IPS-11a (cell line): ENCODE measurements around the gene UBE2F.
"Not testable (repeated sequence)": the region's sequence is repeated elsewhere in the genome, so short reads cannot be mapped to it uniquely, and the experiment has no call there.

Experiments used
- H3K4me3 ChIP-seq: one replicate; pipeline ENCODE4 v1.5.1; 2013; ENCODE audit warnings: low read depth, low read length, control low read depth

UBE2F gene

DNA sequence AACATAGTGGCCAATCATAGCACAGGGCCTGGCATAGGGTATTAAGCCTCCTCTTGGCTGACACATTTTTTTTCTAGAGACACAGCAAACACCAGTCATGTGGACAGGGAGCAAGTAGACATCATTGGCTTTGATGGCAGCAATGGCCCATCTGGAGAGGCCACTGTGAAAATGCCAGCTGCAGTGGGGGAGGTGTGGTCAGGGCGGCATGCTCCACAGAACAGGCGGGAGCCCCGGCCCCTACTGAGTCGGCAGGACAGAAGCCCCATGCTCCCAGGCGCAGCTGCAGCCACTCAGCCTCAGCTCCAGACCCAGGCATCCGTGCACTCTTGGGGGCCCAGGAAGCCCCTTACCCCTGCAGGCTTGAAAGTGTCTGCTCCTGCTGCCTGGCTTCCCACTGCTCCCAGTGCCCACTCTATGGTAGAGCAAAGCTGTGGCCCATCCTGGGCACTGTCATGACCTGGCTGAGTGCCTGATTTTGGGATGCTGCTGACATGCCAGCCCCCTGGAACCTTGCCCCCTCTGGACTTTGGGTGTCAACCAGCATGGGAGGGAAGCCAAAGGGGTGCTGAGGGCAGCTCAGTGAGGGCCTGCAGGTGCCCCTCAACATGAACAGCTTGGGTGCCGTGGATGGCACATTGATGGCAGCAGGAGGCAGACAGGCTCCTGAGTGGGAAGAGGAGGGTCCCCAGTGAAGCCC is 23.3 kb upstream of the UBE2F start:
- H3K4me3 ChIP-seq: no peak overlapping the region

DNA sequence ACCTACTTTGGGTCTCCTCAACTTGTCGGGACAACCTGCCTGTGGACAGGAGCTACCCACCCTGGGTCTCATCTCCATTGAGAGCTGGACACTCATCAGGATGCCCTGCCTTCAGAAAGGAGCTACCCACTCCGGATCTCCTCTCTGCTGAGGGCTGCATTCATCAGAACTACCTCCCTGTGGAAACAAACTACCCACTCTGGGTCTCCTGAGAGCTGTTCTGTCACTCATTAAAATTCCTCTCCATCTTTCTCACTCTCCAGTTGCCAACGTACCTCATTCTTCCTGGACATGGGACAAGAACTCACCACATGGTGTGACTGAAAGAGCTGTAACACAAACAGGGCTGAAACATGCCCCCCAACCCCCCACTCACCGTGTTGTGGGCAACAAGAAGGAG is 22.5 kb upstream of the UBE2F start:
- H3K4me3 ChIP-seq: no peak overlapping the region

DNA sequence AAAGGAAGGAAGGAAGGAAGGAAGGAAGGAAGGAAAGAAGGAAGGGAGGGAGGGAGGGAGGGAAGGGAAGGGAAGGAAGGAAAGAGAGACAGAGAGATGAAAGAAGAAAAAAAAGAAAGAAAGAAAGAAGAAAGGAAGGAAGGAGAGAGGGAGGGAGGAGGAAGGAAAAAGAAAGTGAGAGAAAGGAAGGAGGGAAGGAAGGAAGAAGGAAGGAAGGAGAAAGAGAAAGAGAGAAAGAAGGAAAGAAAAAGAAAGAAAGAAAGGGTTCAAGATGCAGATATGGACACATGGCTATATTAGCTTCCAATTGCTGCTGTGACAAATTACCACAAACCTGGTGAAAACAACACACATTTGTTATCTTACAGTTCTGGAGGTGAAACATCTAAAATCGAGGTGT is 20.4 kb upstream of the UBE2F start:
- no peak overlapping the region for H3K4me3 ChIP-seq

DNA sequence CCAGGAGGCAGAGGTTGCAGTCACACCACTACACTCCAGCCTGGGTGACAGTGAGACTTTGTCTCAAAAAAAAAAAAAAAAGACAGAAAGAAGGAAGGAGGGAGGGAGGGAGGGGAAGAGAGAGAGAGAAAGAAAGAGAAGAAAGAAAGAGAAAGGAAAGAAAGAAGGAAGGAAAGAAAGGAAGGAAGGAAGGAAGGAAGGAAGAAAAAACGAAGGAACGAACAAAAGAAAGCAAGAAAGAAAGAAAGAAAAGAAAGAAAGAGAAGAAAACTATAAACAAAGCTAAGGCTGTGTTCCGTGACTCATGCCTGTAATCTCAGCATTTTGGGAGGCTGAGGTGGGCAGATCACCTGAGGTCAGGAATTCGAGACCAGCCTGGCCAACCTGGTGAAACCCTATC is 15.5 kb upstream of the UBE2F start:
- H3K4me3 ChIP-seq: not testable (repeated sequence)

DNA sequence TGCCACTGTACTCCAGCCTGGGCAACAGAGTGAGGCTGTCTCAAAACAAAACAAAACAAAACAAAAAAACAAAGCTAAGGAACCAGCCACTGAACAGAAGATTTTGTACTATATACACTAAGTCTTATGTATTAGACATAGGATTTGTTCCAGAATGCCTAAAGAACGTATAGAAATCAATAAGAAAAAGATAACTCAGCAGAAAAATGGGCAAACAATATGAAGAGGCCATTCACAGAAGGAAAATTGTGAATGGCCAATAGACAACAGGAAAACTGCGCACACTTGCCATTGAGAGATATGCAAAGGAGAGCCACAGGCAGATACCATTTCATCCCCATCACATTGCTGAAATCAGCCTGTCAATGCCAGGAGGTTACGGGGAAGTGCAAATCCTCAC is 14.9 kb upstream of the UBE2F start:
- no peak overlapping the region for H3K4me3 ChIP-seq

DNA sequence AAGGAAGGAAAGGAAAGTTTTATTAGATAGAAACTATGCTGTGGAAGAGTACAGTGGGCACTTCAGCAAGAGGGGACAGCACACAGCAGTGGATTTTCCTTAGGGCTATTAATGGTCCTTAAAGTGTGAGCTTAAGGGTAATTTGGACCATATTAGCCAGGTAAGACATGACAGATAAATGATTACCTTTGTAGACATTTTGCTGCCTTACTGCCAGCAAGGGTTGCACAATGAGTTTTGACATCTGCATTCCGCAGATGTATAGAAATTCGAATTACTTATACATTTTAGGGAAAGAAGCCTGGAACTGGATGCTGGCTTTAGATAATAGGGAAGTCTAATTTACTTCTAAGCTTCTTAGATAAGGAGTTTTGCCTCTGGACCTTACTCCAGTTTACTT is 14.0 kb upstream of the UBE2F start:
- no peak overlapping the region for H3K4me3 ChIP-seq

DNA sequence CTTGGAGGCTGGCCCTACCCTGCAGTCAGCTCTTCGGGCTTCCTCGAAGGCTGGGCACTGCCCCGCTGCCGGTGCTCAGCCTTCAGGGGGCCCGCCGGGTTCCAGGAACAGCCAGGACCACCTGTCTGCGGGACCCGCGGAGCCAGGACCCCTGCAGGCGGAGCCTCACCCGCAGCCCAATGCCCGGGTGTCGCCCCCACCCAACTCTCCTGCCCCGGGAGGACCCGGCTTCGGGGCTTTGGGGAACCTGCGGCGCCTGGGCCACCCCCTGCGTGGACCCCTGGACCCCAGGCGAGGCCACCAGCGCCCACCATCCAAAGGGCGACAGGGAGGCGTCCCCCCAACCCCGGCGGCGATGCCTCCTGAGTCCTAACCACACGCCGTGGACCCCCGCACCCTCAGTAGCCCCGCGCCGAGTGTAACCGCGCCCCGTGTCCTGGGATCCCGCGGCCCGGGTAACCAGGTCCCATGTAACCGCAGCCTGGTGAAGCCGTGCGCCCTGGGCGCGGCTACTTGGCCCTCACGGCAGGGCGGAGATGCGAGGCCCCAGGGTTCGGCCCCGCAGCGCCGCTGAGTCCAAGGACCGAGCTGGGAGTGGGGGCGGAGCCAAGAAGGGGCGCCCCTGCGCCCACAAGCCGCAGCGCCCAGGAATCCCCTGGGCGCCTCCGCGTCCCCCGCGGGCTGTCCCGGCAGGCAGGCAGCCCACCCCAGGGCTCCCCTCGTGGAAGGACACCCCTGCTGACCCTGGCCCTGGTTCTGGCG is 11.0 kb upstream of the UBE2F start:
- peak overlapping the region; percentile 24 for H3K4me3 ChIP-seq

DNA sequence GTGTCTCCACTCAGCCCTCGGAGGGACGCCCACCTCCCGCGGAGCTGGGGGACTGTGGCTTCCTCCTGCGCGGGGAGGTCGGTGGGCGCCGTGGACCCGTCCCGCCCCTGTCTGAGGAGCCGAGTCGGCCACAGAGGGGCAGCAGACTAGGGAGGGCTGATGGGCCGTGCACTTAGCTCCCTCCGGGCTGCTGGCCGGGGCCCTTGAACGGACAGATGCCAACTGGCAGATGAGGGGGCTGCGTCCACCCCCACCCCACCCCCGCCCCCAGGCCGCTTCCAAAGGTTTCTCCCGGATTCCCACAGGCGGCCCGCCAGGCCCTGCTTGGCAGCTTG is 10.4 kb upstream of the UBE2F start:
- H3K4me3 ChIP-seq: peak overlapping the region; percentile 24

DNA sequence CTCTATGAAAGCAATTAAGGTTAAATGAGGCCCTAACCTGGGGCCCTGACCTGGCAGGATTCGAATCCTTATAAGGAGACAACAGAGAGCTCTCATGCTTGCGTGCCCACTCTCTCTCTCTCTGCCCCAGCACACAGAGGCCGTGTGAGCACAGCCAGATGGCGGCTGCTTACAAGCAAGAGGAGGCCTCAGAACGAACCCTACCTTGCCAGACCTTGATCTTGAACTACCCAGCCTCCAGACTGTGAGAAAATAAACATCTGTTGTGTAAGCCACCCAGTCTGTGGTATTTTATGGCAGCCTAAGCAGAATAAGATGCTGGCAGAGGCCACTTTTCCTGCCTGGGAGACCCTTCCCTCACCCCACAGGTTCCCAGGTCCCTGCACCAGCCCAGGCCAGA is 5.2 kb upstream of the UBE2F start:
- no peak overlapping the region for H3K4me3 ChIP-seq

DNA sequence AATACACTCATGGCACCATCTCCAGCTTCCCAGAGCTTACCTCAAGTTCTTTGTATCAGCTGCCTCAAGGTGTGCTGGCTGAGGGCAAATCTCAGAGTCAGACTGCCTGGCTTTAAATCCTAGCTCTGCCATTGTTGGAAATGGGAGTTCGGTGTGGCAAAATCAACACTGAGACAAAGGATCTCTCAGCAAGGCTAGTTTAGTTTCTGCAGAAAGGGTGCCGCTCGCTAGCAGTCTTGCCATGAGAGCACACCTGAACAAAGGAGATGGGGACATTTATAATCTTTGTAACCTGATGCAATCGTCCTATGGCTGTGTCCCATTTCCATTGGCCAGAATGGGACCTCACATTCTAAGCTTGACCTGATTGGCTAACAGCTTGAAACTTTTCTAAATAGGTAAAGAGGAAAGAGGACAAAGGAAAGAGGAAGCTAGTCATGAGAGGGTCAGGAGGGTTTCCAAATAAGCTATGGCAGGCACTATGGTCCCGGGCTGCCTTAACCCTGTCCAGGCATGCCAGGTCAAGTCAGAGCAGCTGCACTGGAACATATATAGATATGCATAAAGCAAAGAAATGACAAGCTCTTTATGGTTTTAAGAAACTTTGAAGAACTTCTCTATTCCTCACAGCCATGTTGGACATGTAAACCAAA is 4.3 kb upstream of the UBE2F start:
- no peak overlapping the region for H3K4me3 ChIP-seq

DNA sequence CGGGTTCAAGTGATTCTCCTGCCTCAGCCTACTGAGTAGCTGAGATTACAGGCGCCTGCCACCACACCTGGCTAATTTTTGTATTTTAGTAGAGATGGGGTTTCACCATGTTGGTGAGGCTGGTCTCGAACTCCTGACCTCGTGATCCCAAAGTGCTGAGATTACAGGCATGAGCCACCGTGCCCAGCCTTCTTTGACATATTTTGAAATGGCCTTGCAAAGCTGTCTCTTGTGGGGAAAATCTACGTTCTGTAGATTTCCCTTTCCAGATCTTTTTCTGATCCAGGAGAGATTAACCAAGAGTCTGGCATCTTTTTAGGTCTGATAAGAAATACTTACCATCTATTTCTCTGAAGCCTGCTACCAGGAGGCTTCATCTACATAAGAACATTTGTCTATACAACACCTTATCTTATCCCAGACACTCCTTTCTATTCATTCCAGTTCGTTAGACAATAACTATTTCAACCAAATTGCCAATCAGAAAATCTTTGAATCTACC is 3.3 kb upstream of the UBE2F start:
- H3K4me3 ChIP-seq: not testable (repeated sequence)

DNA sequence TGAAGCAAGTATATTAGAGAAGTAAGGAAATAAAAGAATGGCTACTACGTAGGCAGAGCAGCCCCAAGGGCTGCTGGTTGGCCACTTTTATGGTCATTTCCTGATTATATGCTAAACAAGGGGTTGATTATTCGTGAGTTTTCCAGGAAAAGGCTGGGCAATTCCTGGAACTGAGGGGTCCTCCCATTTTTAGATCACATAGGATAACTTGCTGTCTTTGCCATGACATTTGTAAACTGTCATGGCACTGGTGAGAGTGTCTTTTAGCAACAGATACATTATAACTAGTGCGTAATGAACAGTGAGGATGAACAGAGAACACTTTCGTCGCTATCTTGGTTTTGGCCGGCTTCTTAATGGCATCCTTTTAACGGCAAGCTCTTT is 2.6 kb upstream of the UBE2F start:
- no peak overlapping the region for H3K4me3 ChIP-seq

DNA sequence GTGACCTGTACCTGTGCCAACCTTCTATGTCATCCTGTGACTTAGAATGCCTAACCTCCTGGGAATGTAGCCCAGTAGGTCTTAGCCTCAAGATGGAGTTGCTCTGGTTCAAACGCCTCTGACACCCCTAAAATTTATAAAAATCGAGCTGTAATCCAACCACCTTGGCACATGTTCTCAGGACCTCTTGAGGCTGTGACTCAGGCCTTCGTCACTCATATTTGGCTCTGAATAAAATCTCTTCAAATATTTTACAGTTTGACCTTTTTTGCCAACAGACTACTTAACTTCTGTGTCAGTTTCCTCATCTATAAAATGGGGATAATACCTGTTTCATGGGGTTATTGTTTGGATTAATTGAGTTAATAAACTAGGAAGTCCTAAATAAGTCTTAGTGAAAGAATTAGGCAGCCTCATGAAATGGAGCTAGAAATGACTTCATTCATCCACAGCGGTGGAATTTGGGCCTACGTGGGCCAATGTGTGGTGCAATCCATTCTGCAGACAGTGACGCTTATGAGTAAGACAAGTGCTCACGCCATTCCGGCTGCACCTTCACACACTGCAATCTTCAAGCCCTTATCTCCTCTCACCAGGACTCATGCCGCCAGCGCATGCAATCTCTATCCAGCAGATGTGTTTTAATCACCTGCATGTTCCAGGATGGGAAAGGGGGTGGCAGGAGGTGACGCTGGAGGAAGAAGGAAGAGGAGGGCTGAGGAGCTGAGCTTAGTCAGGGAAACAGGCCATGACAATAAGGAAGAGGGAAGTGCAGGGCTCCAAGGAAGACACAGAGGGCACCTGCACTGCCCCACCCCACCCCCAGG is 2.0 kb upstream of the UBE2F start:
- no peak overlapping the region for H3K4me3 ChIP-seq

DNA sequence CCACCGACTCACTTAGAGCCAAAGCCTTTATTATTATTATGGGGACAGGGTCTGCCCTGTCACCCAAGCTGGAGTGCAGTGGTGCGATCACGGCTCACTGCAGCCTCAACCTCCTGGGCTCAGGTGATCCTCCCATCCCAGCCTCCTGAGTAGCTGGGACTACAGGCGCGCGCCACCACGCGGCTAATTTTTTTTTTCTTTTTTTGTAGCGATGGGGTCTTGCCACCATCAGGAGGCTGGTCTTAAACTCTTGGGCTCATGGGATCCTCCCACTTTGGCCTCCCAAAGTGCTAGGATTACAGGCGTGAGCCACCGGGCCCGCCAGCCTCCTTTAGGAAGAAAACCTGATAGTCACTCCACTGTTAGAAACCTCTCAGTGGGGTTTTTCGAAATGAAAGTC is 970 bp upstream of the UBE2F start:
- not testable (repeated sequence) for H3K4me3 ChIP-seq

DNA sequence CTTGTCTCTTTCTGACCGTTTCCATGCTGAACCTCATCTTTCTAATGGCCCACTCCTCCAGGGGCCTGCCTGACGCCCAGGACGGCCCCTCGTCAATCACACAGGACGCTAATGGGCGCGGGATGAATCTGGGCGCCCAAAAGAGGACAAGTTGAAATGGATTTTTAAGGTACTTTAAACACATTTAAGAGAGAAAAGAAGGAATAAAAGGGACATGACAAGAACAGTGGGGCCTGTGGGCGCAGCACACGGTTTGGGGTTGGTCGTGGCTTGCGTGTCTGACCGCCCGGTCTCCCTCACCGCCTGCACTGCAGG is 607 bp upstream of the UBE2F start:
- H3K4me3 ChIP-seq: peak overlapping the region; percentile 70

DNA sequence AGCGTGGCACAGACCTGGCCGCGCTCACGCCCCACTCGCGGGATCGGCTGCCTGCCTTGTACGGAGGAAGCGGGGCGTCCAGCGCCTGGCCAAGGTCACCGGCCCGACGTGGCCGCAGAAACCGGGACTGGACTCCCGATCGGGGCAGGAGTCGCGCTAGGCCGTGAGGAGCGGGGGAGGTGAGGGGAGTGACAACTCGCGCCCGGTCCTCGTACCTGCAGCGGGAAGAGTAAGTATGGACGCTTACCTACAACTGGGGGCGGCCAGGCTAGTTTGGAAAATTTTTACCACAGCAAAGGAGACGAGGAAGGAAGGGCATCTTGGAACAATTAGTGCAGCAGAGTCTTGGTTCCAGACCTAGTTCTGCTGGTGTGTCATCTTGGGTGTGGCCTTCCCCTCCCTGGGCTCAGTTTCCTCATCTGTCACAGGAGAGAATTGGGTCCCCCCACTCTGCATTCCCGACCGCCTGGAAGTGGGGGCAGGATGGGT is 693 bp downstream of the UBE2F start:
- peak overlapping the region; percentile 78 for H3K4me3 ChIP-seq

DNA sequence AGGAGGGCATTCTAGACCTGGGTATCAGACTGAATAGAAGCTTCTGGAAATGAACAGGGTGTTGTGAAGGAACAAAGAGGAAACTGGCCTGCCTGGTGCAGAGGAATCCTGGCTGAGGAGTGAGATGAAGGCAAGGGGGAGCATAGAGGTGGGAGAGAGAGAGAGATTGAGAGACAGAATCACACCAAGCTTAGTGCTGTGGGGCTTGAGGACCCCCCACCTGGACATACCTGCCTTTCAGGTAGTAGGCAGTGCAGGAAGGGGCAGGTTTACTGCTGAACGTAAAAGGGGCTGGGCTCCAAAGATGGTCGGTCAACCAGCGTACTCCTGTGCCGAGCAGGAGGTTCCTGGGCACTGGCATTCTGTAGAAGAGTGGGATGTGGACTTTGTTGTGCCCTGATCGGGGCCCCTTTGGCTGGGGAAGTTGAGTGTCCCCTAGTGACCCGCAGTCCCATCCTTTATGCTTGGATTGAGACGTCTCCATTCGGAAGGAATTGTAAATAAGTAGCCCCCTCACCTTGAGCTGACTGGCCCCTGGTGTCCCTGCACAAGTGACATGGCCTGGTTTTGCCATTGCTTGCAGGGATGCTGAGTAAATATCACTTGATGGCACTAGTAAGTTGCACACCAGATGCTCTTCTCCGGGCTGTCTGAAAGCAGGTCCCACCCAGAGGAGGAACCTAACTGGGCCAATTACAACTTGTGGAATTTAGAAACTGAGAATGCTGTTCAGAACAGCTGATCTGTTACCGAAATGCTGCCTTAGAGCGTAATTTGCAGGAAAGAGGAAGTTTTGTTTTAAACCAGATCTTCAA is 1.4 kb downstream of the UBE2F start:
- peak overlapping the region; percentile 78 for H3K4me3 ChIP-seq

DNA sequence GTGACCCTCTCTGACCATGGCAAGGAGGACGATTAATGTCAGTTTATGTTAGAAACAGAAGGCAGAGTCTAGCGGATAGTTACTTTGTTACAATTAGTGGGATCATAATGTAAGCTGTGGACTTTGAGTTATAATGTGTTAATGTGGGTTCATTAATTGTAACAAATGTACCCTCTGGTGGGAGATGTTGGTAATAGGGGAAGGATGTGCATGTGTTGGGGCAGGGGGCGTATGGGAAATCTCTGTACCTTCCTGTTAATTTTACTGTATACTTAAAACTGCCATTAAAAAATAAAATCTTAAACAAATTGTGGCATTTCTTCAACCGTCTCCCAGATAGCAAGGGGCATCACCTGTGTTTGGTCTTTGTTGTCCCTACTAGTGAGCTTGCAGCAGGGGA is 4.8 kb downstream of the UBE2F start:
- no peak overlapping the region for H3K4me3 ChIP-seq

DNA sequence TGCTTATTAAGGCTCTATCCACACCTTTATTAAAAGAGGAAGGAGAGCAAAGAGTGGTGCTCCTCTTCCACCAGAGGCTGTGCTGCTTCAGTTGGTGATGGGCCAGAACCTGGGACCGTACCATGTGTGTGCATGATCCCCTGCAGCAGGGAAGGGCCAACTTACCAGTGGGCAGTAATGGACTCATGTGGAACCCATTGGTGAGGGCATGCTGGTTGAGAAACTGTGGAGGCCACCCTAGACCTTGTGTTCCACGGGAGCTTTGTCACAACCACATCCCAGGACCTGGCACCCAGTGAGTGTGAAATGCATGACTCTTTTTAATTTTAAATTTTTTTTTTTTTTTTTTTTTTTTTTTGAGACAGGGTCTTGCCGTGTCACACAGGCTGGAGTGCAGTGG is 5.4 kb downstream of the UBE2F start:
- no peak overlapping the region for H3K4me3 ChIP-seq

DNA sequence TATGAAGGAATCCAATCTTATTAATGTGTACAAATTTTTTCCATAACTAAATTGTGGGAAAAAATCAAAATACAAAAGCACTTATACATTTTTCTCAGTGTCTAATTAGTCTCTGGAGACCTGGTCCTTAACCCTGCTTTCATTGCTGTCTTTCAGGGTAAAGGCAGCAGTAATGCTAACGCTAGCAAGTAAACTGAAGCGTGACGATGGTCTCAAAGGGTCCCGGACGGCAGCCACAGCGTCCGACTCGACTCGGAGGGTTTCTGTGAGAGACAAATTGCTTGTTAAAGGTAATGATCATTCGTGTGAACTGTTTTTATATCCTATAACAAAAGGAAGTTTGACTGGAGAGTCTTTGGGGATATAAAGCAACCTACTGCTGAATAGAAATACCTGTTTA is 6.1 kb downstream of the UBE2F start:
- H3K4me3 ChIP-seq: no peak overlapping the region

DNA sequence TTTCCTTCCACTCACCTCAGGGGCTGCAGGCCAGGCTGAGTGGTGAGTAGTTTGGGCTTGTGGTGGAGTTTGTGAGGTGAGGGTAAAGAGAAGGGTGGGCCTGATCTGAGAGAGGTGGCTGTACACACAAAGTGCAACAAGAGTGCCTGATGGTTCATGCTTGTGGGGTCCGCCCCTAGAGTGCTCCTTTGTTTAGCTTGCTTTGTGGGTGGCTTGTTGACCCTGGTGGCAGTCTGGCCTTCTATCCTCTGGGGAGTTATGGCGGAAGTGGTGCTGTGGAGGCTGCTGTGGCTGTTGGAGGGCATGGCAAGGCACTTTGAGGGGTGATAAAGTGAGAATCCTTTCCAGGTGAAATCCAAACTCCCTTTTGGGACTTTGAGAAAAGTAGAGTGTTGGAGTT is 10.6 kb downstream of the UBE2F start:
- H3K4me3 ChIP-seq: no peak overlapping the region
